Measurements from ENCODE around the gene CES3.
"Not testable (repeated sequence)": the region's sequence is repeated elsewhere in the genome, so short reads cannot be mapped to it uniquely, and the experiment has no call there.

CES3 gene

DNA sequence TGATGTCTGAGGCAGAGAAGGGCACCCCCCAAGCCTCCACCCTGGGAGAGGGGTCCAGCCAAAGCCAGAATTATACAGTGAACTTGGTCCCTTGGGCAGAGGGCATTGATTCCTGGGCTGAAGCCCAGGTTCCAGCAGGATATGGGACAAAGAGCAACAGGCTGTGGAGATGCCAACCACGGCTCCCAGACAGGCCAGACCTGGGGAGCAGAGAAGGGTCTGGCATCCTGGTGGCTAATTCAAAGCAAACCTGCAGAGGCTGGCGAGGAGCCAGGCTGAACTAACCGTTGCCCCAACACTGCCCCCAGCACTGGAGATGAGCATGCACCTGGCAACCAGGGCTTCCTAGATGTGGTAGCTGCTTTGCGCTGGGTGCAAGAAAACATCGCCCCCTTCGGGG lies 3.0 kb downstream of the CES3 start:
- DNase-seq (ENCODE audit: low read depth in 2 of 3, low spot score in 2 of 3), result no peak

DNA sequence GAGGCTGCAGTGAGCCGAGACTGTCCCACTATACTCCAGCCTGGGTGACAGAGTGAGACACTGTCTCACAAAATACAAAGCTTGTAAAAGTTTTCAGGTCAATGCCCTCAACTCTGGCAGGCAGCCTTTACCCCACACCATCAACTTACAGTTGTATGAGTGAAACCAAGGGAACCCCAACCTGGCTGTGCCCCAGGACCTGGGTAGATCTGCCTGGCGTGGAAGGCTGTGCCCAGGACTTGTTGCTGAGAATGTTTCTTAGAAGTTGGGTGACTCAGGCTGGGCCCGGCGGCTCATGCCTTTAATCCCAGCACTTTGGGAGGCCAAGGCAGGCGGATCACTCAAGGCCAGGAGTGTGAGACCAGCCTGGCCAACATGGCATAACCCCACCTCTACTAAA lies 7.8 kb downstream of the CES3 start:
- no peak for DNase-seq (ENCODE audit: low read depth in 2 of 3, low spot score in 2 of 3)

GRCh38 chr16:66970775-66971720 lies 10.0 kb downstream of the CES3 start:
- no peak for DNase-seq (ENCODE audit: low read depth in 2 of 3, low spot score in 2 of 3)

DNA sequence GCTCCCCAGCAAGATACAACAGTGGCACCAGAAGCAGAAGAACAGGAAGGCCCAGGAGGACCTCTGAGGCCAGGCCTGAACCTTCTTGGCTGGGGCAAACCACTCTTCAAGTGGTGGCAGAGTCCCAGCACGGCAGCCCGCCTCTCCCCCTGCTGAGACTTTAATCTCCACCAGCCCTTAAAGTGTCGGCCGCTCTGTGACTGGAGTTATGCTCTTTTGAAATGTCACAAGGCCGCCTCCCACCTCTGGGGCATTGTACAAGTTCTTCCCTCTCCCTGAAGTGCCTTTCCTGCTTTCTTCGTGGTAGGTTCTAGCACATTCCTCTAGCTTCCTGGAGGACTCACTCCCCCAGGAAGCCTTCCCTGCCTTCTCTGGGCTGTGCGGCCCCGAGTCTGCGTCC lies 11.9 kb downstream of the CES3 start:
- DNase-seq (ENCODE audit: low read depth in 2 of 3, low spot score in 2 of 3), result no peak

DNA sequence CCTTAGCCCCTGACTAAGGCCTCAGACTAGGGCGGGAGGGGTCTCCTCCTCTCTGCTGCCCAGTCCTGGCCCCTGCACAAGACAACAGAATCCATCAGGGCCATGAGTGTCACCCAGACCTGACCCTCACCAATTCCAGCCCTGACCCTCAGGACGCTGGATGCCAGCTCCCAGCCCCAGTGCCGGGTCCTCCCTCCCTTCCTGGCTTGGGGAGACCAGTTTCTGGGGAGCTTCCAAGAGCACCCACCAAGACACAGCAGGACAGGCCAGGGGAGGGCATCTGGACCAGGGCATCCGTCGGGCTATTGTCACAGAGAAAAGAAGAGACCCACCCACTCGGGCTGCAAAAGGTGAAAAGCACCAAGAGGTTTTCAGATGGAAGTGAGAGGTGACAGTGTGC lies 12.7 kb downstream of the CES3 start:
- DNase-seq (ENCODE audit: low read depth in 2 of 3, low spot score in 2 of 3), result no peak

GRCh38 chr16:66974156-66974931 lies 13.3 kb downstream of the CES3 start:
- not testable (repeated sequence) for DNase-seq (ENCODE audit: low read depth in 2 of 3, low spot score in 2 of 3)

- peak in 1 of 3 experiments; percentile 38 for DNase-seq (ENCODE audit: low read depth in 2 of 3, low spot score in 2 of 3)
These were observed 13.8 kb downstream of the CES3 start for GRCh38 chr16:66974932-66975246.

GRCh38 chr16:66975302-66975893 lies 14.3 kb downstream of the CES3 start:
- no peak for DNase-seq (ENCODE audit: low read depth in 2 of 3, low spot score in 2 of 3)

DNA sequence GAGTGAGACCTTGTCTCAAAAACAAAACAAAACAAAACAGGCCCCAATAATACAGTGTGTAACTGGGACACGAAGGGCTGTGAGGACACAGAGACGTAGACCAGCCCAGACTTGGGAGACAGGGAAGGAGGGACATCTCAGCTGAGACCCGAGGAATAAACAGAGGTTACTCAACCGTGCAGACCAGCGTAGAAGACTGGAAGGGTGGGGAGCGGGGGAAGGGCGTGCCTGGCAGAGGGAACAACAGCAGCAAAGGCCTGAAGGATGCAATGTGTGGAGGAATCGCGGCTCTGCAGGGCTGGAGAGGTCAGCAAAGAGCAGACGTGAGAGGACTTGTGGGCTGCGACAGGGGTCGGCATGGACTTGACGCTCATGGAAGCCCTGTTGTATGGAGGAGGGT lies 15.7 kb downstream of the CES3 start:
- DNase-seq (ENCODE audit: low read depth in 2 of 3, low spot score in 2 of 3), result no peak

DNA sequence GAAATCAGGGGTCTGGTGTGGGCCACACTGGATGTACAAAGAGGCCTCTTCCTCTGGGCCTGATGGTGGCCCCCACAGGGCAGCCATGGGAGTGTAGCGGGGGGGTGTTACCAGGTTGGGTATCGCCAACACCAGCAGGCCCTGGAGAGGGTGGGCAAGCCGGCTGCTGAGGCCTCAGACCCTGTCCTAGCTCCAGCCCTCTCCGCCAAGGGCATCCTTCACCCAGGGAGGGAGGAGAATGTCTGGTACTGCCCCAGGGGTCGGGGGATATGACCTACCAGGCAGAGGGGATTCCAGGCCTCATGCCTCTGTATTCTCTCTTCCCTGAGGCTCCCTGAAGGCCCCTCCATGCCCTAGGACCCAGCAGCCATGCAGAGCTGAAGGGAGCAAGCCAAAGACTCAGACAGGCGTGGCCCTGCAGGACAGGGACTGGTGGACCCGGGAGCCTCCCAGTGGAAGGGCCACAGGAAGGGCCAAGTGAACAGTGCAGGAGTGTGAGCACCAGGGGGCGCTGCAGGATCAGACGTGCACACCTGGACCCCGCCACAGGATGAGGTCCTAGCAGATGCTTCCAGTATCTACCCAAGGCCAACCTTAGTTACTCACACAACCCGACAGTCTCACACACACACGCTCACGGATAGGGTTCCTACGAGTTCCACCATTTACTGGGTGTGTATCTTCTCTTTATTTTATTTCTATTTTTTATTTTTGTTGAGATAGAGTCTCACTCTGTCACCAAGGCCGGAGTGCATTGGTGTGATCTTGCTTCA lies 16.5 kb downstream of the CES3 start:
- peak; percentile 70 to 97 (median 96) for DNase-seq (ENCODE audit: low read depth in 2 of 3, low spot score in 2 of 3)

DNA sequence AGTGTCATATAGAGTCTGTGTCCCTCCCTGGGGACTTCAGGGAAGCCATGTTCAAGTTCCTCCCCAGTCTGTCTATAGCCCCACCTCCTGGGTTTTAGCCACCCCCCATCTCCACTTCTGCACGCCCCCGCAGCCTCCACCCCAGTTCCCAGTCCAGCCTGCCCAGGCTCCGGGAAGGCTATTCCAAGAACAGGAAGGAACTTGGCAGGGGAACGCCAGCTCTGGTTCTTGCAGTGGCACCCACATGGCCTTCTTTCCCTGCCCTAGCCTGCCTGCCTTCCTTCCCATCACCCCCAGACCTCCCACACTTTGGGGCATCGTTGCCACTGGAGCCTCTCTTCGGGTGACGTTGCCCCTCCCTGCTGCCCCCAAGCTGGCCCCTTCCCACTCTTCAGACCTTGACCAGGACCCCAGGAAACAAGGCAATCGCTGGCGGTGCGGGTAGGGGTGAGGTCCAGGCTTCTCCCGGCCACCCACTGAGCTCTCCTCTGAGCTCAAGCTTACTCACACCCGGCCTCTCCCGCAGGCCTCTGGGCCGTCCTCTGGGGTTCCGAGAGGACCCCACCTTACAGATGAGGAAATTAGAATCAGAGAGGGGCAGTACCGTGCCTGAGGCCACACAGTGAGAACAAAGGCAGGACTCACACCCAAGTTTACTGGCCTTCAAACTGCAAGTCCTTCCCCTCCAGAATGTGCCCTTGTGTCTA lies 18.1 kb downstream of the CES3 start:
- DNase-seq (ENCODE audit: low read depth in 2 of 3, low spot score in 2 of 3), result no peak

- DNase-seq (ENCODE audit: low read depth in 2 of 3, low spot score in 2 of 3), result no peak
These were observed 22.0 kb downstream of the CES3 start for GRCh38 chr16:66983033-66983432.

GRCh38 chr16:66984892-66985311 lies 23.8 kb downstream of the CES3 start:
- DNase-seq (ENCODE audit: low read depth in 2 of 3, low spot score in 2 of 3), result peak in 2 of 3 experiments; percentile 41 to 57

- DNase-seq (ENCODE audit: low read depth in 2 of 3, low spot score in 2 of 3), result no peak
These were observed 25.5 kb downstream of the CES3 start for GRCh38 chr16:66986559-66986958.

DNA sequence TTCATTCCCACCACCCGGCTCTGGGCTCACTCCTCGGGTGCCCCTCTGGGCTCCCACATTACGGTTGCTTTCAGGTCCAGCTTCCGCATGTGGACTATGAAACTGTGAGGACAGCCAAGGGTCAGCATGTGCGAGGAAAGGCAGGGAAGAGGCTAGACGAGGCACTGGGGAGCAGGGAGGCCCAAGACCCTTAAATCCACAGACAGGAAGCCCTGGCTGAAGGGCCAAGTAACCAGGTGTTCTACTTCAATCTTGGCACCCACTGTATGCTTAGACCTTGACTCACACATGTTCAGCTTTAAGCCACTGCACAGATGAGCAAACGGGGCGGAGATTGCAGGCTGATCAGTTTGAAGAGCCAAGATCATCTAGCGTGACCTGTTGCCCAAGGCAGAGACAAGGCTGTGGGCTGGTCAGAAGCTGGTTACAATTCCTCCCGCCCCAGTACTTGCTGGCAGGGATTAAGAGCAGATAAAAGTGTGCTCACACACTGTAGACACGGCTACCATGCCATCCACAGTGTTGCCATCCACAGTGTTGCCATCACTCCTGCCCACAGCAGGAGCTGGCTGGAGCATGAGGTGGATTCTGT lies 27.2 kb downstream of the CES3 start, which contains the start of gene CES4A:
Gene CES4A (plus strand): TSS at position 393 of the 592 bp plus-strand sequence. CDS start 184 bp downstream, at position 577.
- DNase-seq (ENCODE audit: low read depth in 2 of 3, low spot score in 2 of 3), result no peak

DNA sequence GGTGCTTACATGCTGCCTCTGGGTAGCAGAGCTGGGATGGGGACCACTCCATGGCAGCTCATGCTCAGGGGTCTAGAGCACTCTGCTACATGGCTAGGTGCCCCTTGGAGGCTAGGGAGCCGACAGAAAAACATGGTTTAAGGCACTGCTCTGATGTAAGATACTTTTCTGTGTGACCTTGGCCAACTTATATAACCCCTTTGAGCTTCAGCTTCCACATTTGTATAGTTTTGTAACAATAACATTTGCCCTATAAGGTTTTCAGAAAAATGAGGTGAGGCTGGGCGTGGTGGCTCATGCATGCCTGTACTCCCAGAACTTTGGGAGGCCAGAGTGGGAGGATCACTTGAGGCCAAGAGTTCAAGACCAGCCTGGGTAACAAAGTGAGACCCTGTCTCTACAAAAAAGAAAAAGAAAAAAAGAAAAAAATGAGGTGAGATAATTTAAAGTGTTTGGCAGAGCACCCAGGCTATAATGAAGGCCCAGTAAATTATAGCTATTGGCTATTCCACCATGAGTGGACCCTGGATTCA lies 30.5 kb downstream of the CES3 start:
- DNase-seq (ENCODE audit: low read depth in 2 of 3, low spot score in 2 of 3), result no peak

GRCh38 chr16:66993558-66993957 lies 32.5 kb downstream of the CES3 start:
- DNase-seq (ENCODE audit: low read depth in 2 of 3, low spot score in 2 of 3), result not testable (repeated sequence)

- no peak for DNase-seq (ENCODE audit: low read depth in 2 of 3, low spot score in 2 of 3)
These were observed 35.4 kb downstream of the CES3 start for GRCh38 chr16:66996324-66996982.

DNA sequence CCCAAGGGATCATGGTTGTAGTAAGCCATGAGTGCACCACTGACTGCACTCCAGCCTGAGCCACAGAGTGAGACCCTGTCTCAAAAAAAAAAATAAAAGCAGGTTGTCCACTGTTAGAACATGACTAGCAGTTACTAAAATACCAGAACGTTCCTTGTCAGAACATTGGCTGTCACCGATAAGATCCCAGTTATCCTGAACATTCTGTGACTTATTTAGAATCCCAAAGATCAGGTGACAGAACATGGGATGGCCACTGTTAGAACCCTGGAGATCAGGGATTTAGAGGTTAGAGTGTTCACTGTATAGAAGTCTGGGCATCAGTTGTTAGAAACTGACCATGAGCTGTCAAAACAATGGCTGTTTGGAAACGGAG lies 35.9 kb downstream of the CES3 start:
- DNase-seq (ENCODE audit: low read depth in 2 of 3, low spot score in 2 of 3), result no peak

Measured in activated CD8-positive, alpha-beta memory T cell treated with anti-CD3 and anti-CD28 coated beads for 48 hours (primary cell).